Activated CD8-positive, alpha-beta memory T cell treated with anti-CD3 and anti-CD28 coated beads, Interleukin-2, amount 50 U/mL, for 1 hour (primary cell): Measurements from ENCODE around the gene SPAG8.

Experiments used
- DNase-seq: peaks from one replicate; pipeline ENCODE4 v3.0.0-alpha.2; 2020; ENCODE audit errors: extremely low read depth

The SPAG8 gene

DNA sequence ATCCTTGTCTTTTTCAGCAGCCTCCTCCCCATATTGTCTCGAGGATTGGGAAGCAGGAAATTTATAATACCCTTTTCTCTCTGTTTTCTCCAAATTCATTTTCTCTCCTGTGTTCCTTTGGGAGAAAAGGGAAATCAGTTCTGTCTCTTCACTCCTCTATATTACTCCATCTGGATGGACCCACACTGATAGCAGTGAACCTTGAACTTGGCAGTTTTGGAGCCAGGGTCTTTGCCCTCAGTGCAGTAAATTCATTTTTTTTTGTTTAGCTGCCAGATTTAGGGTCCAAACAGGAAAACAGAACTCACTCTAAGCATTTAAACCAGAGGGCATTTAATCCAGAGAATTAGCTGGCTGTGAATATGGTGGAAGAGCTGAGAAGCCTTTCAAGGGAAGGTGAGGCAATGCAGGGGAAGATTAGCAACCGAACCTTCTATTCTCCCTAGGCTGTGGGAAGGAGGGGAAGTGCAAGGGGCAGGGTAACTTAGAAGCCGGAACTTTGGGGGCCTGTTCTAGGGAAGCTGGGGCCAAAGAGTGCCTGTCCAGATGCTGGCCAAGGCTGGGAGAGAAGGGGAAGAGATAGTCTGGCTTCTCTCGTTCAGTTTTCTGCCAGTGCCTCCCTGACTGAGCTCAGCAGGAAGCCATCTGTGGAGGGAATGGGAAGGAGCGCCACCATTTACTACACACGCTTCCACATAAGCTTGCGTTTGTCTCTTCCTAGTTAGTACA lies 37.0 kb downstream of the SPAG8 start:
- no peak for DNase-seq

DNA sequence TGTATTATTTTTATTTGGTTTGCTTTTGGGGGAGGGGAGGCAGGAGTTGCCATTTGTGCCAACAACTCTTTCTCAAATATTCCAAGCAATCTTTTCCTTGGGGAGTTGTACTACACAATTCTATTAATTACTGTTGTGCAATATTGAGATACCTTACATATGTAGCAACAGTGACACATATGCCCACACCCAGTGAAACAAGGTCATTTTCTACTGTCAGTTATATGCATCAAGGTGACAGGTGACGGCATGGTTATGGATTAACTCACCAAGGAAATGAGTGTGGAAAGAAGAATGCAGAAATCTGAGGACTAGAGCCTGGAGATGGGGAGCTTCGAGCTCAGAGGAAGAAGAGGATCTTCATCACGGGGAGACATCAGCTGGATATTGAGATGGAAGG lies 40.1 kb downstream of the SPAG8 start:
- no peak for DNase-seq

DNA sequence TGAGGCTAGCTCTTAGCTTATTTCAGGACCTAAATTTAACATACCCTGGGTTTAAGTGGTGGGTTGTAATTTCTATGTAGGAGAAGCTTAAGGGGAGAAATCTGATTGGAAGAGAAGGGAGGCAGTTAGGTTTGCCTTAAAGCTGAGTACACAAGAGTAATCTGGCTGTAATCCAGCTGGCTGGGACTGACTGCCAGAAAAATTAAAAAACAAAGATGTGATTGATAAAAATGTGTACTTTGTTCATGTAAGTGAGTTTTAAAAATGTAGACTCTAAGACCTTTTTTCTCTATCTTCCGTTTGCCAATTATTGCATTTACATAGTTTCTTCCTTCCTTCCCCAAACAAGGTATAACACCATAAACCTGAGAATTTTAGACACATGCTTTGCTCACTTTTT lies 40.5 kb downstream of the SPAG8 start:
- DNase-seq, result no peak

DNA sequence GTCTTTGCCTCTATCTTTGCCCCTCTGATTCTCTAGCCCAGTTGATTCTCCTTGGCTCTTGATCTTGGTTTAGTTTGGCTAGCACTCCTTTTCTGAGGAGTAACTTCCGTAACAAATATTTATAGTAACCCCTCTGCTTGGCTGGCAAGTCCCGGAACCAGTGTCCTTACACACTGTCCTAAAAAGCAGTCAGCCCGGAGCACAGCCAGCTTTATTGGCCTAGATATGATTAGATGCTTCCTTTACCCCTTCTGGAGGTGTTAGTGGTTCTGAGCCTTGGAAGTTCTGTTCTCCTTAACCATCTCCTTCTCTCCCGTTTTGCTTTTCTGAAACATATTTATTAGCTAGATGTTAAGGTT lies 41.0 kb downstream of the SPAG8 start:
- no peak for DNase-seq

DNA sequence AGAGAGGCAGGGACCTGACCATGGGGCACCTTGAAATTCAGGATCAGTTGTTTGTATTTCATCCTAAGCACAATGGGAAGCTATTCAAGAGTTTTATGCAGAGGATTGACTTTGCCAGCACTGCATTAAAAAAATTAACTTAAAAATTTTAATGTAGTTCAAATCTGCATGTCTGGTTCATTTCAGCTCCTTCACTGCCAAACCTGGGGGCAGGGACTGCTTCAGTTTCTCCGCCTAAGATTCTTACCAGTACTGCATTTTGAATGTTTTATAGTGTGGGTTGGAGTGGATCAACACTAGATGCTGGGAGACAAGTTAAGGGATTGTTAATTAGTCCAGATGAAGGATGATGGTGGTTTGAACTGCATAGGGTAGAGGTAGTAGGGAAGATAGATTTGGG lies 42.3 kb downstream of the SPAG8 start:
- no peak for DNase-seq

DNA sequence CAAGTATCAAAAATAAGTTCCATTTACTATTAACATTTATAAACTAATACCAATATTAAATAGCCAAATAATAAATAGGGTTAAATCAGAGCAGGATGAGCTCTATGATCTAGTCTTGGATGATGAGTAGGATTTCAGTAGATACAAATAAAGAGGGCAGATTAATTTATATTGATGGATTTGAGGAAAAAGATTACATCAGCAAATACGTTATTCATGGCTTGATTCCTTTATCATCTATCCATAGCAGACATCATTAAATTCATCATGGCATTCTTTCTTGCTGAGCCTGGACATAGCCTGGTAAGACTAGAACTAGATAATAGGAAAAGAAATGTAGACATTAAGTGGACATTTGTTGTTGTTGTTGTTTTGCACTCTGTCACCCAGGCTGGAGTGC lies 44.6 kb downstream of the SPAG8 start:
- no peak for DNase-seq

DNA sequence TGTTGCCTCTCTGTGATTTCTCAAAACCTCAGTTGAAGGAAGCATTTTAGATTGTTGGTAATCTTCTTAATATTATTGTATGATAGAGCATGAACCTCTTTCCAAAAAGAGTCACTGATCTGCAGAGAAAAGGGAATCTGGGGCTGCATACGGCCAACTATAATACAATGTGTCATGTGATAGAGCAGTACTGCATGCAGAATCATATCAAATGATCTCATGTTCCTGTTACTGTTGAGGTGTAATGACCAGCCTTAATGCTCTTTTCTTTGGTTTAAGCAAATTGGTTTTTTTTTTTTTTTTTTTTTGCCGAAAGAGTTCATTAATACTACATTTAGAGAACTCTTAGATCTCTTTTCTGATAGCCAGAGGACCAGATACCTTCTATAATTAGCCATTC lies 45.1 kb downstream of the SPAG8 start:
- DNase-seq, result no peak

DNA sequence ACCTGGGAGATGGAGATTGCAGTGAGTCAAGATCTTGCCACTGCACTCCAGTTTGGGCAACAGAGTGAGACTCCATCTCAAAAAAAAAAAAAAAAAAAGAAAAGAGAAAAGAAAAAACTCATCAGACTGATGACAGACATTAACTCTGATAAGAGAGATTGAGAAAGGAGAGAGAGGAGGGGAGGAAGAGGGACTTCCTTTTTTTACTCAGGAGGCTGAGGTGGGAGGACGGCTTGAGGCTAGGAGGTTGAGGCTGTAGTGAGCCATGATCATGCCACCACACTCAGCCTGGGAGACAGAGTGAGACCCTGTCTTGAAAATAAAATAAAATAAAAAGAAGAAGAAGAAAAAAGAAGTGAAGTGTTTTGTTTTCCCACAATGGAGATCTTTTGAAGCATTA lies 48.3 kb downstream of the SPAG8 start:
- no peak for DNase-seq

DNA sequence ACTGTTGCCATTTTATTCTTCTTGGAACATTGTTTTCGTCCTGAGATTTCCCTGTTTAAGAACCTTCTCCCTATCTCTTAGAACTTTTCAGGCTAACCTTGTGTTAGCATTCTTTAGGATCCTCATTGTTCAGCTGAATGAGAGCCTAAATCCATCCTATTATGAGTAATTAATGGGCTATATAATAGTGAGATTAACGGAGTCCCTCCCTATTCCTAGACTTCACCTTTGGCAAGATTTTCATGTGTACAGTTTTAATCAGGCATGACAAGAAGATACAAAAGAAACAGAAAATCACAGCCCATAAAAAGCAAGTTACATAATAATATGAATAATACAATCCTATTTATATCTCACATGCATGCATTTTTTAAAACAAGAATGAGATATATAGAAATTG lies 48.9 kb downstream of the SPAG8 start:
- DNase-seq, result no peak

DNA sequence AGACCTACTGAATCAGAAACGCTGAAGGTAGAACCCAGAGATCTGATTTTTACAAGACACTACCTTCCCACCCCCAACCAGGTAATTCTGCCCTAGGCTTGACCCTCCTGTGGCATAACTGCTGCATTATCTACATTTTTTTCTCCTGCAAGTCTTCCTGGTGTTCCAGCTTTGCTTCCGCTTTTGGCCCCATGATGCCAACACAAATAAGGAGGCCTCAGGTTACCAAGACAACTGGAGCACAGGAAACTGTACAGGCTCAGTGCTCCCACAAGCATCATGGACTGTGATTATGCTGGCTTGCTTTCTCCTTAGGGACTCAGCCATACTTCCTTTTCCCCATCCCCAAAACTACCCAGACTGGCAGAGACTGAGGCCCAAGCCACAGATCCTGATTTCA lies 51.4 kb downstream of the SPAG8 start:
- no peak for DNase-seq

DNA sequence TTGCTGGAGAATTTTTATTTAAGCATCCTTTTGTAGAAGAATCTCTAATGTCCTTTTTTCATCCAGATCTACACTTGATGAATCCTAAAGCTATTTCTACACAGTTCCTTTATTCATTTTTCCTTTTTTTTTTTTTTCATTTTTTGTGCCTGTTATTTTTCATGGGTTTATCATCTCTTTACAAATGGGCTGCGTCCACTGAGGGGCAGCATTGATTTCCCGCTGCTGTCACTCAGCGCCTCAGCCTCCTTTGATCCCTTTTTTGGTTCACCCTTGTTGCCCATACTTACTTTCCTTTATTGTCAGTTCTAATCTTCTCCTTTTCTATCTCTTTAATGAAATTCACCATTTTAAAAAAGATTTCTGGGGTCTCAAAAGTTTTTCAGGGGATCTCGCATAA lies 52.3 kb downstream of the SPAG8 start:
- DNase-seq, result no peak
